ENCODE data around the gene UNC50. TPM values are rescaled to one million over a fixed set of nuclear protein-coding genes. Genes with fewer than 3 reads are reported as not detected.

UNC50 gene
- polyA plus RNA-seq, 1 donor from 2014 or later, result 111 TPM

DNA sequence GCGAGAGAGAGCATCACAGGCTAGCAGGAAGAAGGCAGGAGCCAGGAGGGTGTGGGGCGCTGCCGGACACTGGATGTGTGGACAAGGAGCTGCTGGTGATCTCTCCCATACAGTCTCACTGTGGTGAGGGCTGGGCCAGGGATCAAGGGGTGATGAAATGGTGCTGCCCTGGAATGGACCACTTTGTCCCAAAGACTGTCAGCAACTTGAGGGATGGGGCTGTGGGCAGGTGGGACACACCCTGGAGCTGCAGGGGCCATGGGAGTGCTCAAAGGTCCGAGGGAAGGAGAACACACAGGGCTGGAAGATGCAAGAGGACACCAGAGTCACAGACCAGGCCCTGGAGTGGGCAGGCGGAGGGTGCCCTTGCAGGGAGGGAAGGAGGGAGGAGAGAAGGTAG, 38.0 kb upstream of the UNC50 start:
- Histone ChIP-seq H3K27me3 (ENCODE audit: insufficient read depth, low read depth, low read length) (no peaks in the 10 kb centered on the region), H3K27ac (ENCODE audit: low read length) (no peak overlapping the region), H3K9me2 (ENCODE audit: insufficient read depth, low read length) (no peaks in the 10 kb centered on the region), H3F3A (ENCODE audit: insufficient read depth, low read length, poor library complexity, severe bottlenecking) (no peaks in the 10 kb centered on the region), H4K20me1 (ENCODE audit: insufficient read depth) (no peaks in the 10 kb centered on the region), H3K4me2 (ENCODE audit: low read length) (no peak overlapping the region), H3K4me3 (ENCODE audit: low read length) (no peak overlapping the region), H3K36me3 (ENCODE audit: insufficient read depth, low read length) (peaks cover 4% of the 10 kb centered on the region), H3K9ac (ENCODE audit: low read length) (no peak overlapping the region), H3K9me3 (ENCODE audit: low read length) (no peaks in the 10 kb centered on the region), H3K79me2 (replicated peaks; ENCODE audit: insufficient read depth, low read length) (no peaks in the 10 kb centered on the region), H2AFZ (ENCODE audit: low read depth, low read length) (no peak overlapping the region)
- TF ChIP-seq, protein P1, sequence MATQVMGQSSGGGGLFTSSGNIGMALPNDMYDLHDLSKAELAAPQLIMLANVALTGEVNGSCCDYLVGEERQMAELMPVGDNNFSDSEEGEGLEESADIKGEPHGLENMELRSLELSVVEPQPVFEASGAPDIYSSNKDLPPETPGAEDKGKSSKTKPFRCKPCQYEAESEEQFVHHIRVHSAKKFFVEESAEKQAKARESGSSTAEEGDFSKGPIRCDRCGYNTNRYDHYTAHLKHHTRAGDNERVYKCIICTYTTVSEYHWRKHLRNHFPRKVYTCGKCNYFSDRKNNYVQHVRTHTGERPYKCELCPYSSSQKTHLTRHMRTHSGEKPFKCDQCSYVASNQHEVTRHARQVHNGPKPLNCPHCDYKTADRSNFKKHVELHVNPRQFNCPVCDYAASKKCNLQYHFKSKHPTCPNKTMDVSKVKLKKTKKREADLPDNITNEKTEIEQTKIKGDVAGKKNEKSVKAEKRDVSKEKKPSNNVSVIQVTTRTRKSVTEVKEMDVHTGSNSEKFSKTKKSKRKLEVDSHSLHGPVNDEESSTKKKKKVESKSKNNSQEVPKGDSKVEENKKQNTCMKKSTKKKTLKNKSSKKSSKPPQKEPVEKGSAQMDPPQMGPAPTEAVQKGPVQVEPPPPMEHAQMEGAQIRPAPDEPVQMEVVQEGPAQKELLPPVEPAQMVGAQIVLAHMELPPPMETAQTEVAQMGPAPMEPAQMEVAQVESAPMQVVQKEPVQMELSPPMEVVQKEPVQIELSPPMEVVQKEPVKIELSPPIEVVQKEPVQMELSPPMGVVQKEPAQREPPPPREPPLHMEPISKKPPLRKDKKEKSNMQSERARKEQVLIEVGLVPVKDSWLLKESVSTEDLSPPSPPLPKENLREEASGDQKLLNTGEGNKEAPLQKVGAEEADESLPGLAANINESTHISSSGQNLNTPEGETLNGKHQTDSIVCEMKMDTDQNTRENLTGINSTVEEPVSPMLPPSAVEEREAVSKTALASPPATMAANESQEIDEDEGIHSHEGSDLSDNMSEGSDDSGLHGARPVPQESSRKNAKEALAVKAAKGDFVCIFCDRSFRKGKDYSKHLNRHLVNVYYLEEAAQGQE (IDR thresholded peaks at IDR 0.05; ENCODE audit: borderline replicate concordance), result no peak
- TF ChIP-seq SMC3 (conservative IDR thresholded peaks at IDR 0.05; ENCODE audit: poor library complexity) (no peak), MXI1 (conservative IDR thresholded peaks at IDR 0.05; ENCODE audit: poor library complexity, severe bottlenecking) (no peak), EZH2 (IDR thresholded peaks at IDR 0.05; ENCODE audit: borderline replicate concordance, insufficient read depth, low read length, poor library complexity, severe bottlenecking) (no peak), EP300 (conservative IDR thresholded peaks at IDR 0.05; ENCODE audit: poor library complexity, severe bottlenecking) (no peak), RAD21 (conservative IDR thresholded peaks at IDR 0.05) (no peak), POLR2AphosphoS5 (IDR thresholded peaks at IDR 0.05) (no peak), TAF1 (IDR thresholded peaks at IDR 0.05; ENCODE audit: low read depth) (no peak)
- TF ChIP-seq, protein P2, sequence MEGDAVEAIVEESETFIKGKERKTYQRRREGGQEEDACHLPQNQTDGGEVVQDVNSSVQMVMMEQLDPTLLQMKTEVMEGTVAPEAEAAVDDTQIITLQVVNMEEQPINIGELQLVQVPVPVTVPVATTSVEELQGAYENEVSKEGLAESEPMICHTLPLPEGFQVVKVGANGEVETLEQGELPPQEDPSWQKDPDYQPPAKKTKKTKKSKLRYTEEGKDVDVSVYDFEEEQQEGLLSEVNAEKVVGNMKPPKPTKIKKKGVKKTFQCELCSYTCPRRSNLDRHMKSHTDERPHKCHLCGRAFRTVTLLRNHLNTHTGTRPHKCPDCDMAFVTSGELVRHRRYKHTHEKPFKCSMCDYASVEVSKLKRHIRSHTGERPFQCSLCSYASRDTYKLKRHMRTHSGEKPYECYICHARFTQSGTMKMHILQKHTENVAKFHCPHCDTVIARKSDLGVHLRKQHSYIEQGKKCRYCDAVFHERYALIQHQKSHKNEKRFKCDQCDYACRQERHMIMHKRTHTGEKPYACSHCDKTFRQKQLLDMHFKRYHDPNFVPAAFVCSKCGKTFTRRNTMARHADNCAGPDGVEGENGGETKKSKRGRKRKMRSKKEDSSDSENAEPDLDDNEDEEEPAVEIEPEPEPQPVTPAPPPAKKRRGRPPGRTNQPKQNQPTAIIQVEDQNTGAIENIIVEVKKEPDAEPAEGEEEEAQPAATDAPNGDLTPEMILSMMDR (IDR thresholded peaks at IDR 0.05; ENCODE audit: poor library complexity, severe bottlenecking), result no peak

- no peaks in the 10 kb centered on the region for H3K9me2 ChIP-seq (ENCODE audit: insufficient read depth, low read length)
- no peak overlapping the region for H3K4me2 ChIP-seq (ENCODE audit: low read length)
- no peaks in the 10 kb centered on the region for H3K27me3 ChIP-seq (ENCODE audit: insufficient read depth, low read depth, low read length)
- no peak overlapping the region for H3K4me3 ChIP-seq (ENCODE audit: low read length)
- H3K9me3 ChIP-seq (ENCODE audit: low read length), result no peaks in the 10 kb centered on the region
- no peaks in the 10 kb centered on the region for H3K79me2 ChIP-seq (replicated peaks; ENCODE audit: insufficient read depth, low read length)
- TF ChIP-seq, protein P1 (IDR thresholded peaks at IDR 0.05; ENCODE audit: borderline replicate concordance), result no peak
- TF ChIP-seq TAF1 (IDR thresholded peaks at IDR 0.05; ENCODE audit: low read depth) (no peak), EZH2 (IDR thresholded peaks at IDR 0.05; ENCODE audit: borderline replicate concordance, insufficient read depth, low read length, poor library complexity, severe bottlenecking) (no peak), EP300 (conservative IDR thresholded peaks at IDR 0.05; ENCODE audit: poor library complexity, severe bottlenecking) (no peak), RAD21 (conservative IDR thresholded peaks at IDR 0.05) (no peak), POLR2AphosphoS5 (IDR thresholded peaks at IDR 0.05) (no peak), SMC3 (conservative IDR thresholded peaks at IDR 0.05; ENCODE audit: poor library complexity) (no peak), MXI1 (conservative IDR thresholded peaks at IDR 0.05; ENCODE audit: poor library complexity, severe bottlenecking) (no peak)
- TF ChIP-seq, protein P2 (IDR thresholded peaks at IDR 0.05; ENCODE audit: poor library complexity, severe bottlenecking), result no peak
- no peak overlapping the region for H2AFZ ChIP-seq (ENCODE audit: low read depth, low read length)
- H3K36me3 ChIP-seq (ENCODE audit: insufficient read depth, low read length), result peaks cover 4% of the 10 kb centered on the region
- no peak overlapping the region for H3K9ac ChIP-seq (ENCODE audit: low read length)
- no peaks in the 10 kb centered on the region for H3F3A ChIP-seq (ENCODE audit: insufficient read depth, low read length, poor library complexity, severe bottlenecking)
- no peaks in the 10 kb centered on the region for H4K20me1 ChIP-seq (ENCODE audit: insufficient read depth)
- H3K27ac ChIP-seq (ENCODE audit: low read length), result no peak overlapping the region
These were observed 37.2 kb upstream of the UNC50 start for GRCh38 chr2:98571121-98571701.

Measured in neural cell (in vitro differentiated cells).